Amniotic stem cell (primary cell): ENCODE data around the gene NCAPH2.
"Not testable (repeated sequence)": the region's sequence is repeated elsewhere in the genome, so short reads cannot be mapped to it uniquely, and the experiment has no call there.

Experiments
- DNase-seq: peaks from one replicate; lab custom pipeline; 2025; lab: John Stamatoyannopoulos, UW

The NCAPH2 gene

GRCh38 chr22:50530877-50531545, 23.0 kb downstream of the NCAPH2 start:
- no peak for DNase-seq

GRCh38 chr22:50531546-50531961, 23.5 kb downstream of the NCAPH2 start:
- DNase-seq: no peak

- DNase-seq: no peak
Observed at GRCh38 chr22:50531962-50532674, 24.1 kb downstream of the NCAPH2 start.

GRCh38 chr22:50532824-50533796, 25.1 kb downstream of the NCAPH2 start:
- no peak for DNase-seq

- DNase-seq: not testable (repeated sequence)
Observed at GRCh38 chr22:50533856-50534711, 26.1 kb downstream of the NCAPH2 start.

GRCh38 chr22:50535113-50535512, 27.1 kb downstream of the NCAPH2 start:
- no peak for DNase-seq

GRCh38 chr22:50536226-50536625, 28.2 kb downstream of the NCAPH2 start:
- DNase-seq: no peak

GRCh38 chr22:50537765-50538164, 29.7 kb downstream of the NCAPH2 start:
- no peak for DNase-seq

- no peak for DNase-seq
Observed at GRCh38 chr22:50540381-50540780, 32.4 kb downstream of the NCAPH2 start.

GRCh38 chr22:50541667-50542026, 33.6 kb downstream of the NCAPH2 start:
- DNase-seq: peak; percentile 38

- DNase-seq: no peak
Observed at GRCh38 chr22:50542416-50542927, 34.4 kb downstream of the NCAPH2 start.

GRCh38 chr22:50544078-50544745, 36.2 kb downstream of the NCAPH2 start:
- DNase-seq: no peak

- DNase-seq: no peak
Observed at GRCh38 chr22:50544746-50545253, 36.8 kb downstream of the NCAPH2 start.

- DNase-seq: no peak
Observed at GRCh38 chr22:50545522-50546325, 37.7 kb downstream of the NCAPH2 start, which contains the start of gene KLHDC7B. TSS of gene KLHDC7B (plus strand) at chr22:50545899. CDS start at chr22:50546244, 345 bp downstream.

GRCh38 chr22:50546326-50547262, 38.6 kb downstream of the NCAPH2 start:
- DNase-seq: no peak

GRCh38 chr22:50547263-50547985, 39.4 kb downstream of the NCAPH2 start:
- no peak for DNase-seq

- no peak for DNase-seq
Observed at GRCh38 chr22:50548040-50548920, 40.3 kb downstream of the NCAPH2 start.
